ENCODE results near the gene GRK5. TPM values are rescaled to one million over a fixed set of nuclear protein-coding genes. Genes with fewer than 3 reads are reported as not detected.

GRK5 gene
- total RNA-seq, 1 experiment from 2014 or later: 58.2 TPM

- Histone ChIP-seq H3K4me1 (ENCODE audit: insufficient read depth, low read length, poor library complexity, severe bottlenecking) (no peaks in the 10 kb centered on the region), H3K4me3 (ENCODE audit: low read depth, low read length, poor library complexity, severe bottlenecking) (no peak overlapping the region), H3K27me3 (replicated peaks; ENCODE audit: insufficient read depth, low read depth, low read length, poor library complexity) (no peaks in the 10 kb centered on the region), H3K27ac (ENCODE audit: low read depth, low read length, poor library complexity, severe bottlenecking) (no peak overlapping the region), H3K36me3 (ENCODE audit: insufficient read depth, low read length, poor library complexity, severe bottlenecking) (no peaks in the 10 kb centered on the region), H3K9me3 (ENCODE audit: low read depth, low read length, poor library complexity, severe bottlenecking) (peaks cover 5% of the 10 kb centered on the region)
- TF ChIP-seq EZH2 (IDR thresholded peaks at IDR 0.05; ENCODE audit: borderline replicate concordance, low read depth, low read length, poor library complexity, severe bottlenecking): no peak
- no peak for TF ChIP-seq CTCF (conservative IDR thresholded peaks at IDR 0.05; ENCODE audit: low read depth, low read length)
- ChIA-PET CTCF (no interaction called here), POLR2A (ENCODE audit: low non-redundant PET) (no interaction called here)
- no peak for DNase-seq (ENCODE audit: low spot score)
- intact Hi-C loops (cut with micrococcal nuclease; ENCODE audit: unreplicated experiment): no loop called here
- no TSS peak for BruUV-seq (replicated peaks)
These were observed 151.2 kb downstream of the GRK5 start for GRCh38 chr10:119358567-119358966.

GRCh38 chr10:119359025-119359424, 151.7 kb downstream of the GRK5 start:
- Histone ChIP-seq H3K27ac (ENCODE audit: low read depth, low read length, poor library complexity, severe bottlenecking) (no peak overlapping the region), H3K27me3 (replicated peaks; ENCODE audit: insufficient read depth, low read depth, low read length, poor library complexity) (no peaks in the 10 kb centered on the region), H3K36me3 (ENCODE audit: insufficient read depth, low read length, poor library complexity, severe bottlenecking) (no peaks in the 10 kb centered on the region), H3K9me3 (ENCODE audit: low read depth, low read length, poor library complexity, severe bottlenecking) (peaks cover 5% of the 10 kb centered on the region), H3K4me1 (ENCODE audit: insufficient read depth, low read length, poor library complexity, severe bottlenecking) (no peaks in the 10 kb centered on the region), H3K4me3 (ENCODE audit: low read depth, low read length, poor library complexity, severe bottlenecking) (no peak overlapping the region)
- ChIA-PET CTCF (no interaction called here), POLR2A (ENCODE audit: low non-redundant PET) (no interaction called here)
- DNase-seq (ENCODE audit: low spot score): no peak
- TF ChIP-seq CTCF (conservative IDR thresholded peaks at IDR 0.05; ENCODE audit: low read depth, low read length): no peak
- TF ChIP-seq EZH2 (IDR thresholded peaks at IDR 0.05; ENCODE audit: borderline replicate concordance, low read depth, low read length, poor library complexity, severe bottlenecking): no peak
- BruUV-seq (replicated peaks): no TSS peak
- intact Hi-C loops (cut with micrococcal nuclease; ENCODE audit: unreplicated experiment): no loop called here

- H3K4me1 ChIP-seq (ENCODE audit: insufficient read depth, low read length, poor library complexity, severe bottlenecking): no peaks in the 10 kb centered on the region
- no peaks in the 10 kb centered on the region for H3K27me3 ChIP-seq (replicated peaks; ENCODE audit: insufficient read depth, low read depth, low read length, poor library complexity)
- H3K27ac ChIP-seq (ENCODE audit: low read depth, low read length, poor library complexity, severe bottlenecking): no peak overlapping the region
- POLR2A ChIA-PET (ENCODE audit: low non-redundant PET): no interaction called here
- DNase-seq (ENCODE audit: low spot score): peak; percentile 45
- peaks cover 5% of the 10 kb centered on the region for H3K9me3 ChIP-seq (ENCODE audit: low read depth, low read length, poor library complexity, severe bottlenecking)
- TF ChIP-seq EZH2 (IDR thresholded peaks at IDR 0.05; ENCODE audit: borderline replicate concordance, low read depth, low read length, poor library complexity, severe bottlenecking) (no peak), CTCF (conservative IDR thresholded peaks at IDR 0.05; ENCODE audit: low read depth, low read length) (no peak)
- BruUV-seq (replicated peaks): no TSS peak
- no peaks in the 10 kb centered on the region for H3K36me3 ChIP-seq (ENCODE audit: insufficient read depth, low read length, poor library complexity, severe bottlenecking)
- intact Hi-C loops (cut with micrococcal nuclease; ENCODE audit: unreplicated experiment): no loop called here
- H3K4me3 ChIP-seq (ENCODE audit: low read depth, low read length, poor library complexity, severe bottlenecking): no peak overlapping the region
- CTCF ChIA-PET: no interaction called here
These were observed 153.0 kb downstream of the GRK5 start for GRCh38 chr10:119360181-119360921.
